HFF-Myc (cell line): Measurements from ENCODE around the gene PIK3C2G.

Experiments
- DNase-seq: peaks from one replicate; pipeline ENCODE4 v3.0.0-alpha.2; 2011; ENCODE audit warnings: low read depth; ENCODE audit errors: extremely low read depth
- H3K4me3 ChIP-seq: replicated peaks from 2 replicates; pipeline ENCODE4 v1.5.1; 2011; ENCODE audit warnings: low read depth, mild to moderate bottlenecking, control low read depth, low read length
- CTCF ChIP-seq: IDR thresholded peaks from 2 replicates; pipeline ENCODE4 v1.5.1; 2012; ENCODE audit warnings: mild to moderate bottlenecking, low read depth, low read length, control low read depth; ENCODE audit errors: missing control alignments

Gene PIK3C2G

GRCh38 chr12:18580291-18580690 is 319.0 kb downstream of the PIK3C2G start:
- DNase-seq, result peak; percentile 3

GRCh38 chr12:18580706-18581105 is 319.4 kb downstream of the PIK3C2G start:
- no peak overlapping the region for H3K4me3 ChIP-seq
- DNase-seq, result no peak
- no peak for TF ChIP-seq CTCF

More at GRCh38 chr12:18580291-18580690, 319.0 kb downstream of the PIK3C2G start:
- TF ChIP-seq CTCF, result no peak
- no peak overlapping the region for H3K4me3 ChIP-seq

- TF ChIP-seq CTCF, result no peak
- H3K4me3 ChIP-seq, result no peak overlapping the region
- DNase-seq, result no peak
Observed at GRCh38 chr12:18581232-18581962, 320.1 kb downstream of the PIK3C2G start.

- no peak for TF ChIP-seq CTCF
- DNase-seq, result no peak
Observed at GRCh38 chr12:18583655-18584054, 322.3 kb downstream of the PIK3C2G start.

GRCh38 chr12:18586581-18586980 is 325.3 kb downstream of the PIK3C2G start:
- TF ChIP-seq CTCF, result no peak
- DNase-seq, result no peak
- no peak overlapping the region for H3K4me3 ChIP-seq

More at GRCh38 chr12:18583655-18584054, 322.3 kb downstream of the PIK3C2G start:
- no peak overlapping the region for H3K4me3 ChIP-seq

GRCh38 chr12:18589316-18589715 is 328.0 kb downstream of the PIK3C2G start:
- no peak for DNase-seq

More at GRCh38 chr12:18589316-18589715, 328.0 kb downstream of the PIK3C2G start:
- H3K4me3 ChIP-seq, result no peak overlapping the region
- no peak for TF ChIP-seq CTCF
